Activated naive CD4-positive, alpha-beta T cell treated with Interleukin-2 at 50 U/mL for 16 hours (primary cell): ENCODE results near the gene PRSS1.
"Not testable (repeated sequence)": the region's sequence is repeated elsewhere in the genome, so short reads cannot be mapped to it uniquely, and the experiment has no call there.

Experiments
- DNase-seq: peaks from one replicate; pipeline ENCODE4 v3.0.0-alpha.2; 2020

PRSS1 gene

DNA sequence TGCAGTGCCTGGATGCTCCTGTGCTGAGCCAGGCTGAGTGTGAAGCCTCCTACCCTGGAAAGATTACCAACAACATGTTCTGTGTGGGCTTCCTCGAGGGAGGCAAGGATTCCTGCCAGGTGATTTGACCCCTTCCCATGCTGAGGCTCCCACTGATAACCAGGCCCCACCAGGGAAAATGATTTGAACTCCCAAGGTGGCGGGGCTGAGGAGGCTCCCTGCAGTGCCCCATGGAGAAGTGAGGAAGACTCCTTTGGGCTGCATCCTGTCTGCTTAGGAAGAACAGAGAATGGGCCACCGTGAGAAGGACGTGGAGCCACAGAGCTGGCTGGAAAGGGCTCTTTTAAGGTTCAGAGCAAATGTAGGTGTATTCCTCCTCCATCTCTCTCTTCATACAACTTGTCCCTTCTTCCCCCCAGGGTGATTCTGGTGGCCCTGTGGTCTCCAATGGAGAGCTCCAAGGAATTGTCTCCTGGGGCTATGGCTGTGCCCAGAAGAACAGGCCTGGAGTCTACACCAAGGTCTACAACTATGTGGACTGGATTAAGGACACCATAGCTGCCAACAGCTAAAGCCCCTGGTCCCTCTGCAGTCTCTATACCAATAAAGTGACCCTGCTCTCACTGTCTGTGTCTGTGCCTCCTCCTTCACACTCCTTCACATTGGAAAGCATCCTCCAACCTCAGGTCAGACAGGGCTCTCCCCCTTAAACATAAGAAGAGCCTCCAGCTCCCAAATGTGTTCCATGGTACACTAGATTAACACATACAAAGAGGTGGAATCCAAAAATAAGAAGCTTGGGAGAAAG is 24.9 kb downstream of the PRSS1 start:
- no peak for DNase-seq

GRCh38 chr7:142774826-142775225 is 25.6 kb downstream of the PRSS1 start:
- DNase-seq: no peak

- DNase-seq: not testable (repeated sequence)
Measured at GRCh38 chr7:142775351-142776115, 26.3 kb downstream of the PRSS1 start.

- DNase-seq: no peak
Measured at GRCh38 chr7:142776206-142776844, 27.1 kb downstream of the PRSS1 start.

GRCh38 chr7:142776845-142777225 is 27.6 kb downstream of the PRSS1 start:
- not testable (repeated sequence) for DNase-seq

GRCh38 chr7:142777318-142777717 is 28.0 kb downstream of the PRSS1 start:
- DNase-seq: no peak

DNA sequence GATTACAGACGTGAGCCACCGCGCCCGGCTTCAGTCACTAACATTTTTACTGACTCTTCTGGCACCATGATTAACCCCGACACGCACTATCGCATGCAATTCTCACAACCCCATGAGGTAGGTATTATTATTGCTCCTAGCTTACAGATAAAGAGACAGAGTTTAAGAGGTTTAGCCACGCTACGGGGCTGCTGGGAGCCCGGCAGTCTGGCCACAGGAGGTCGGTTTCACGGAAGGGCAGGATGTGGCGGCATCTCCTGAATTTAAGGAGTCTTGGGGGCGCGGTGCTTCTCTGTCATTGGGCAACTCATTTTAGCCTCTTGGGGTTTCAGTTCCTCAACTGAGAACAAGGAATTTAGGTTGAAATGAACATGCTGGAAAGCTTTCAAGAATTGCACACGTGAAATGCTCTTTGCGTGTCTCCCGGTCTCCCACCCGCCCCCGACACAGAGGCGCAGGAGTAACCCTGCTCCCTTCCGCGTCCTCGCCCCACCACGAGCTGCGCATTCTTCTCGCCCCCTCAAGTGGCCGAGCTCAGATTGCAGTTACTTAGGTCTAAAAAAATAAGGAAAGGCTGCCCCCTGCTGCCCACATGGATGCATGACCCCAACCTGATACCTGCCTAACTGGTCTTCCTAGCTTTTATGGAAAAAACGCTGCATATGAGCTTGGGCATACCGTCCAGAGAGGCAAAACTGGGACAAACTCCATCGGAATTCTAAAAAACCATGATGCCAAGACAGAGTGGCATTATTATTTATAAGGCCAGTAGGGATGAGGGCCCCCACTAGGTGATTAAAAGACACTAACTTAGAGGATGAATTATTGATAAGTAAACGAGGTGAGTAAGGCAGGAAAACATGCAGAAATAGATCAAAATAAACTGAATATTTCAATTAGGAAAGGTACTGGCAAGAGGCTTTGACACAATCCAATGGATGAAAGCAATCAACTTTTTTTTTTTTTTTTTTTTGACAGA is 33.9 kb downstream of the PRSS1 start:
- DNase-seq: peak; percentile 80

GRCh38 chr7:142784096-142784495 is 34.8 kb downstream of the PRSS1 start:
- DNase-seq: no peak

DNA sequence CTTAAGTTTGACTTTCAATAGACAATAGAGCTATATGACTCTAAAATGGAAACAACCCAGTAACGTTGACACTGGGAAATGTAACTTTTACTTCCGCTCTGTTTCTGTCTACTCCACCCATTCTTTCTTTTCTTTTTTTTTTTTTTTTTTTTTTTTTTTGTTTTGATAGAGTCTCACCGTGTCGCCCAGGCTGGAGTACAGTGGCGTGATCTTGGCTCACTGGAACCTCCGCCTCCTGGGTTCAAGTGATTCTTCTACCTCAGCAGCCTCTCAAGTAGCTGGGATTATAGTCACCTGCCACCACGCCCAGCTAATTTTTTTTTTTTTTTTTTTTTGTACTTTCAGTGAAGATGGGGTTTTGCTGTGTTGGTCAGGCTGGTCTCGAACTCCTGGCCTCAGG is 35.4 kb downstream of the PRSS1 start:
- no peak for DNase-seq

- DNase-seq: peak; percentile 78
Measured at GRCh38 chr7:142785841-142786250, 36.6 kb downstream of the PRSS1 start.

DNA sequence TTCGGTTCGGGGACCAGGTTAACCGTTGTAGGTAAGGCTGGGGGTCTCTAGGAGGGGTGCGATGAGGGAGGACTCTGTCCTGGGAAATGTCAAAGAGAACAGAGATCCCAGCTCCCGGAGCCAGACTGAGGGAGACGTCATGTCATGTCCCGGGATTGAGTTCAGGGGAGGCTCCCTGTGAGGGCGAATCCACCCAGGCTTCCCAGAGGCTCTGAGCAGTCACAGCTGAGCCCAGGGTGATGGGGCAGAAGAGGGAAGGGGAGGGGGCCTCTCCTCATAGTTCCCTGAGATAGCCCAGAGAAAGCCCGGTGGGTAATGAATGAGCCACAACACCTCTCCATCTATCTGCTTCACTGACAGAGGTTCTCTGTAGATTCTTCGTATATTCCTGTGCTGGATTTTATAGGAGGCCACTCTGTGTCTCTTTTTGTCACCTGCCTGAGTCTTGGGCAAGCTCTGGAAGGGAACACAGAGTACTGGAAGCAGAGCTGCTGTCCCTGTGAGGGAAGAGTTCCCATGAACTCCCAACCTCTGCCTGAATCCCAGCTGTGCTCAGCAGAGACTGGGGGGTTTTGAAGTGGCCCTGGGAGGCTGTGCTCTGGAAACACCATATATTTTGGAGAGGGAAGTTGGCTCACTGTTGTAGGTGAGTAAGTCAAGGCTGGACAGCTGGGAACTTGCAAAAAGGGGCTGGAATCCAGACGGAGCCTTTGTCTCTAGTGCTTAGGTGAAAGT is 37.9 kb downstream of the PRSS1 start:
- no peak for DNase-seq

DNA sequence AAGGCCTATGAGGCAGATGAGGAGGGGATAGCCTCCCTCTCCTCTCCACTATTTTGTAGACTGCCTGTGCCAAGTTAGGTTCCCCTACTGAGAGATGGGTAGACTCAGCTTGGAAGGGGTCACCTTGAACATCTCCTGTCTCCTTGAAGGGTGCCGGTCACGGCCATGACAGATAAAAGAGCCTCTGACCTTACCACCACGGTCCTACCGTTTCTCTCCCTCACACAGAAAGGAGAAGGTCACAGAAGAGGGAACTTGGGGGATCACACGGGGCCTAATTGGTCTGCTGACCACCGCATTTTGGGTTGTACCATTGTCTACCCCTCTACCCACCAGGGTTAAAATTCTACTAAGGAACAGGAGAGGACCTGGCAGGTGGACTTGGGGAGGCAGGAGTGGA is 38.5 kb downstream of the PRSS1 start:
- DNase-seq: no peak

DNA sequence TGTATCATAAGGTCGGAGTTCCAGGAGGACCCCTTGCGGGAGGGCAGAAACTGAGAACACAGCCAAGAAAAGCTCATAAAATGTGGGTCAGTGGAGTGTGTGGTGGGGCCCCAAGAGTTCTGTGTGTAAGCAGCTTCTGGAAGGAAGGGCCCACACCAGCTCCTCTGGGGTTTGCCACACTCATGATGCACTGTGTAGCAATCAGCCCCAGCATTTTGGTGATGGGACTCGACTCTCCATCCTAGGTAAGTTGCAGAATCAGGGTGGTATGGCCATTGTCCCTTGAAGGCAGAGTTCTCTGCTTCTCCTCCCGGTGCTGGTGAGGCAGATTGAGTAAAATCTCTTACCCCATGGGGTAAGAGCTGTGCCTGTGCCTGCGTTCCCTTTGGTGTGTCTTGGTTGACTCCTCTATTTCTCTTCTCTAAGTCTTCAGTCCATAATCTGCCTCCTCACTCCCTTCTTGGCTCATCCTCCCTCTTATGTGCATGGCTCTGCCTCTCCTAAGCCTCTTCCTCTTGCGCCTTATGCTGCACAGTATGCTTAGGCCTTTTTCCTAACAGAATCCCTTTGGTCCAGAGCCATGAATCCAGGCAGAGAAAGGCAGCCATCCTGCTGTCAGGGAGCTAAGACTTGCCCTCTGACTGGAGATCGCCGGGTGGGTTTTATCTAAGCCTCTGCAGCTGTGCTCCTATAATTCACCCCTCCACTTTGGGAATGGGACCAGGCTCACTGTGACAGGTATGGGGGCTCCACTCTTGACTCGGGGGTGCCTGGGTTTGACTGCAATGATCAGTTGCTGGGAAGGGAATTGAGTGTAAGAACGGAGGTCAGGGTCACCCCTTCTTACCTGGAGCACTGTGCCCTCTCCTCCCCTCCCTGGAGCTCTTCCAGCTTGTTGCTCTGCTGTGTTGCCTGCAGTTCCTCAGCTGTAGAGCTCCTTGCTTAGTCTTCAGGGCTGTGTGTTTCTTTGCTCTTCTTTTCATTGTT is 39.3 kb downstream of the PRSS1 start:
- no peak for DNase-seq

DNA sequence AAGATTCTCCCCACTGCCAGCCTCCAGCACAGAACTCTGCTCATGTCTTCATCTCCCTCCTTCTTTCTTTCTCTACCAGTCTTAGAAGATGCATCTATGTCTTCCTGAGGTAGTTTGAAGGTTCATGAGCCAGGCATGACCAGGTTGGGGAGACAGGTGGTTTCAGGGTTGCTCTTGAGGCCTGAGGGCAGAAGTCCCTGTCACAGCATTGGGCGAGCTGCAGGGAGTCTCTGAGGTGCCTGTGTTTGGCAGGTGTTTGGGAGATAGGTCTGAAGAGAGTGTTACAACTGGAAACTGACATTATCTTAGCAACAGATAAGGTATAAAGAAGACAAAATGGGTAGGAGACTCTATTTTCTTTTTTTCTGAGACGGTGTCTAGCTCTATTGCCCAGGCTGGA is 40.2 kb downstream of the PRSS1 start:
- DNase-seq: no peak

DNA sequence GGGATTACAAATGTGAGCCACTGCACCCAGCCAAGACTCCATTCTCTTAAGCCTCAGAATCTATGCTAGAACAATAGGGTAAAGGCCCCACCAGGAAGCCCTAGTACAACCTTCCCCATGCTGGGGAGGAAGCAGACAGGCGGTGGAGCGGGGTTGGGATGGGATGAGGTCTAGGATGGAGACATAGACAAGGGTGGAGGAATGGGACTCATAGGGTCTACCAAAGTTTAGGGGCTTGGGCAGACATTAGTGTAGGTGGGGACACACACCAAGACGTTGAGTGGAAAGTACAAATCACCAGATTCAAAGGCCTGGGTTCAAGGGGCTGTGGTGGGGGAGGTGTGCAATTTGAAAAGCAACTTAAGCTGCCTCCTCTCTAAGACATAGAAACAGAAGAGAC is 40.8 kb downstream of the PRSS1 start:
- DNase-seq: no peak

DNA sequence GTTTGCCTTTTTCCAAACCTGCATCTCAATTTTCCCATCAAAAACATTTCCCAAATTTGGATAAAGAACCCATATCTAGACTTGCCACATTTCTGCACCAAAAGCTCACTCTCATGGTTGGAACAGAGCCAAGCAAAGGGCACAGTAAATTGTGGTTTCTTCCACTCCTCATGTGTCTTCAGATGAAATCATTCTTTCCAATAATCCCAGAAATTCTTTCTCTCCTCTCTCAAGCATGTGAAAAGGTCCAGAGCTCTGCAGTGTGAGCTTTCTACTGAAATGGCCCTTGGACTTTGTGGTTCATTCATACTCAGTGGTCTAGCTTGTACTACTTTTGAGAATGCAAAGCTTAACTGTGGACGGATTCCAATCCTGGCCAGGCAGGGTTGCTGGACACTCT is 41.3 kb downstream of the PRSS1 start:
- DNase-seq: no peak

GRCh38 chr7:142791502-142791901 is 42.2 kb downstream of the PRSS1 start:
- DNase-seq: no peak

- DNase-seq: no peak
Measured at GRCh38 chr7:142792129-142792528, 42.9 kb downstream of the PRSS1 start.

- no peak for DNase-seq
Measured at GRCh38 chr7:142792593-142792992, 43.3 kb downstream of the PRSS1 start.

DNA sequence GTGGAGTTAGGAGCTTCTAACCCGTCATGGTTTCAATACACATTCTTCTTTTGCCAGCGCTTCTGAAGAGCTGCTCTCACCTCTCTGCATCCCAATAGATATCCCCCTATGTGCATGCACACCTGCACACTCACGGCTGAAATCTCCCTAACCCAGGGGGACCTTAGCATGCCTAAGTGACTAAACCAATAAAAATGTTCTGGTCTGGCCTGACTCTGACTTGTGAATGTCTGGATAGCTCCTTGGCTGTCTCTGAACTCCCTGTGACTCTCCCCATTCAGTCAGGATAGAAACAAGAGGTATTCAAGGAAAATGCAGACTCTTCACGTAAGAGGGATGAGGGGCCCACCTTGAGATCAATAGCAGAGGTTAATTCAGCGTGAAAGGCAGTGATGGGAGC is 43.9 kb downstream of the PRSS1 start:
- DNase-seq: no peak
